ENCODE measurements around the gene KREMEN1. TPM values are rescaled to one million over a fixed set of nuclear protein-coding genes. Genes with fewer than 3 reads are reported as not detected.

KREMEN1 gene
- polyA plus RNA-seq, 3 donors from 2014 or later = not detected

DNA sequence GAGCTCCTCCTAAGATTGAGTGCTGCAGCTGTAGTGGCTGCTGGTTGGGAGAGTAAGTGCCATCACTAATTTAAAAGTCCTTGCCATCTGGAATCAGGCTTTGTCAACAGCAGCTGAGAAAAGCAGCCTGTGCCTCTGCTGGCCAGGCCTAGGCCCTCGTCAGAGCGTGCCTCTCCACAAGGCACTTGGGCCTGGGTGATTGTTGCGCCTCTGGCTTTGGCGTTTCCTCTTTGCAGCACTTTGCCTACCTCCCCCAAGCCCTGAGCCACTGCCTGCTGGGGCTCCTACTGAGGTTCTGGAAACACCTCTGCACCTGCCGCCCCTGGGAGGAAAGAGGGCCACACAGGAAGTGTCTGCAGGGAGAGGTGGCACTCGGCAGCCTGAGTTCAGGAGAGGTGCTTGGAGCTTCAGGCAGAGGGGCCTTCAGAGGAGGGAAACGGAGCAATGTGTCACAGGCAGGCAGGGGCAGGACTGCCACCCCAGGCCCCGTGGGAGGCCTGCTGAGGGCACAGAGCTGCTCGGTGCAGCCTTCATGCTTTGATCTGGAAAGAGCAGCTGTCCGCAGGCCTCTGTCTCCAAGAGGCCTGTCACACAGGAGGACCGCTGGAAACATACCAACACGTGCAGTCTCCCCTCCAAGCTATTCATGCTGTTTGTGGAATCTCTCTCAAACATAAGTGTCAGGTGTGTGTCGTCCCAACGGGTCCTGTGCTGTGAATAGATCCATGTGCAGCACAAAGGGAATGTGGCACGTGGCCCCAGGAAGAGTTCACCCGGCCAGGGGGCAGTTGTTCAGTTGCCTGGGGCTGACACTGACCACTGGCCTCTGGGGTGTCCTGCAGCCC lies 71.3 kb downstream of the KREMEN1 start:
- no peak for DNase-seq
- Mint-ChIP-seq H3K9me3 (no peaks in the 10 kb centered on the region), H3K27me3 (ENCODE audit: low read depth in 3 of 3) (peaks cover 2 to 8% (median 5%) of the 10 kb centered on the region in 3 donors), H3K4me3 (no peak overlapping the region), H3K27ac (peak overlapping the region in 1 of 6 donors; percentile 6), H3K36me3 (no peaks in the 10 kb centered on the region), H3K4me1 (no peaks in the 10 kb centered on the region)

- Mint-ChIP-seq H3K36me3 (no peaks in the 10 kb centered on the region), H3K27me3 (ENCODE audit: low read depth in 3 of 3) (peaks cover 2 to 8% (median 2%) of the 10 kb centered on the region in 3 donors), H3K4me1 (no peaks in the 10 kb centered on the region), H3K9me3 (no peaks in the 10 kb centered on the region), H3K4me3 (no peak overlapping the region), H3K27ac (peak overlapping the region in 1 of 6 donors; percentile 6)
- no peak for DNase-seq
Observed at GRCh38 chr22:29144786-29145160, 71.9 kb downstream of the KREMEN1 start.

DNA sequence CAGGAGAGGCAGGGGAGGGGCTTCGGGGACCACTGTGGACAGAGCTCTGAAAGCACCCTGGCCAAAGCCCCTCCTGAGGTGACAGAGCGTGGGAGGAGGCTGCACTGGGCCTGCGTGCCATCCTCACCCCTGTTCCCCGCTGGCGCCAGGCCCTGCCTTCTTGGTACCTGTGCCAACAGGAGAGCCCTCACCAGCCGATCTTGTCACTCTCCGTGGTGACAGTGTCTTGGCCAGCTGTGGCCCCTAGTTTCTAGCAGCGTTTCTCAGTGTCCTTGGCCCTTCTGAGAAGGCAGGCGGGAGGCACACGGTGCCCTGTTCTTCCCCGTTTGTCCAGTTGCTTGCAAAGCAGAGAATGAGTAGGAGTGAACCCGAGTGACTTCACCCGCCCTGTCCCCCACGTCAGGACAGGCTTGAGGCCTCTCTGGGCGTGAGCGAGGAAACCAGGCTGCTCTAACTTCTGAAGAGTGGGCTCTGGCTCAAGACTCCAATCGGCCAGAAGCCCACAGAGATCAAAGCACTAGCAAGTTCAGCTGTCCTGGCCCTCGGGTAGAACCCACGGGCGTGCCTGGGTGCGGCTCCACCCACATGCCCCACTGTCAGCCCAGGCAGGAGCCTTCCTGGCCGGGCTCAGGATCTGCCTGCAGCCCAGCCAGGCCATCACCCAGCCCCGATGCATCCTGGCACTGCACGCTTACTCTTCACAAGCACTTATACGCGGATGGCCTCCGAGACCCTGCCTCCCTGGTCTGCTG lies 72.7 kb downstream of the KREMEN1 start:
- Mint-ChIP-seq H3K4me3 (no peak overlapping the region), H3K4me1 (no peaks in the 10 kb centered on the region), H3K36me3 (no peaks in the 10 kb centered on the region), H3K27ac (no peak overlapping the region), H3K27me3 (ENCODE audit: low read depth in 3 of 3) (peaks cover 2 to 8% (median 2%) of the 10 kb centered on the region in 3 donors), H3K9me3 (no peaks in the 10 kb centered on the region)
- DNase-seq = no peak

DNA sequence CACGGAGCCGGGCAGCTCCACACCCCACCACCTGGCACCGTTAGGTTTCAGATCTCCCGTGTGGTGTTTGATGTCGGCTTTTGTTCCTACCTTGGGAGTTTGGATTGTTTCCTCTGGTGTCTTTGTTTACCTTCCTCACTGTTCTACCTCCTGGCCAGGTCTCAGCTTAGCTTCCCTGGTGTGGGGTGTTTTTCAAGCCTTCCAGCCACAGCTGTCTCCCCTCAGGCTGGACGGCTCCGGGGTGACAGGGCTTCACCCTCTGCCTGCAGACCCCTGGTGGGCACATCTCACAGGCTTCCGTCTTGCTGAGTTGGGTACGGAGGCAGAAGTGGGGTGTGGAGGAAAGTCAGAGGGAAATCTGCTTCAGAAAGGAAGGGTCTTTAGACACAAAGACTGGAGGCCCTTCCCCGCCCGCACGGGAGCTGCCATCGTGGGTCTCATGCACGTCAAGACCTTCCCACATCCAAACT lies 73.3 kb downstream of the KREMEN1 start:
- no peak for DNase-seq
- Mint-ChIP-seq H3K27me3 (ENCODE audit: low read depth in 3 of 3) (peaks cover 2 to 4% (median 2%) of the 10 kb centered on the region in 3 donors), H3K27ac (no peak overlapping the region), H3K9me3 (no peaks in the 10 kb centered on the region), H3K4me3 (no peak overlapping the region), H3K36me3 (no peaks in the 10 kb centered on the region), H3K4me1 (no peaks in the 10 kb centered on the region)

DNA sequence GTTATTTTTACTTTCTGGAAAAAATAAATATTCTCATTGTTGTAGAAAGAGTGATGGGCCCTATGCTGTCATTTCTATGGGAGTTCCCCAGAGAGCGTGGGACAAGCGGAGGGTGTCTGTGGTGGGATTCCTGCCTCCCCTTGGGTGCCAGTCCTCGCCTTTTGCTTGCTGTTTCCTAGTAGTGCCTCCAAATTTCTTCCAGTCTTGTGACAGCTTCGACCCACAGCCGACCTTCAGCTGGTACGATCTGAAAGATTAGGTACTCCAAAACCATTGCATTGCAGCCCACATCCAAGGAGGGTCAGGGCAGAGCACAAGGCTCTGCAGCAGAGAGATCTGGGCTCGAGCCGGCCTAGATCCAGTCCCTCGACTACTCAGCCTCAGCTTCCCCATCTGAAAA lies 73.9 kb downstream of the KREMEN1 start:
- DNase-seq = no peak
- no peak overlapping the region for H3K4me3 Mint-ChIP-seq
- no peaks in the 10 kb centered on the region for H3K36me3 Mint-ChIP-seq
- no peaks in the 10 kb centered on the region for H3K9me3 Mint-ChIP-seq
- peaks cover 0 to 4% (median 2%) of the 10 kb centered on the region in 3 donors for H3K27me3 Mint-ChIP-seq (ENCODE audit: low read depth in 3 of 3)
- no peak overlapping the region for H3K27ac Mint-ChIP-seq
- H3K4me1 Mint-ChIP-seq = no peaks in the 10 kb centered on the region

DNA sequence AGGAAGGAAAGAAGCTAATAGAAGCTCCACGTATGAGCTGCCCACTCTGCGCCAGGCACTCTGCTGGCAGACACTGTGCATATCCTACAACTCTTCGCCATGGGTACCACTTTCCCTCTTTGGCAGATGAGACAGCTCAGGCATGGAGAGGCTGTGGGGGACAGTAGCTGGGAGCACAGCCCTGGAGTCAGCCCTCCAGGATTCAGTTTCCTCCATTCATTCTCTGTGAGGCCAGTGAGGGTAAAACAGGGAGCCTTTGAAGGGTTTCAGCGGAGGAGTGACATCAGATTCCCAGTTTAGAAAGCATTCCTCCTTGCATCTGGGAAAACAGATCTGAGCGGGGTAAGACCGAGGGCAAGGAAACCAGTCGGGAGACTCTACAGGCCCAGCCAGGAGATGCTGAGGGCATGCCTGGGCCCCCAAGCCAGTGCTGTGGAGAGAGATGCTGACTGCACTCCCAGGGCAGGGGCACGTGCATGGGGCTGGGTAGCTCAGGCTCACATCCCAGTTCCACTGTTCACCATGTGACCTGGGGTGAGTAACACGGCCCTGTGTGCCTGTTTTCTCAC lies 74.6 kb downstream of the KREMEN1 start:
- H3K27ac Mint-ChIP-seq = no peak overlapping the region
- peaks cover 0 to 3% (median 2%) of the 10 kb centered on the region in 3 donors for H3K27me3 Mint-ChIP-seq (ENCODE audit: low read depth in 3 of 3)
- H3K4me3 Mint-ChIP-seq = no peak overlapping the region
- H3K36me3 Mint-ChIP-seq = no peaks in the 10 kb centered on the region
- no peak for DNase-seq
- H3K4me1 Mint-ChIP-seq = no peaks in the 10 kb centered on the region
- H3K9me3 Mint-ChIP-seq = no peaks in the 10 kb centered on the region

DNA sequence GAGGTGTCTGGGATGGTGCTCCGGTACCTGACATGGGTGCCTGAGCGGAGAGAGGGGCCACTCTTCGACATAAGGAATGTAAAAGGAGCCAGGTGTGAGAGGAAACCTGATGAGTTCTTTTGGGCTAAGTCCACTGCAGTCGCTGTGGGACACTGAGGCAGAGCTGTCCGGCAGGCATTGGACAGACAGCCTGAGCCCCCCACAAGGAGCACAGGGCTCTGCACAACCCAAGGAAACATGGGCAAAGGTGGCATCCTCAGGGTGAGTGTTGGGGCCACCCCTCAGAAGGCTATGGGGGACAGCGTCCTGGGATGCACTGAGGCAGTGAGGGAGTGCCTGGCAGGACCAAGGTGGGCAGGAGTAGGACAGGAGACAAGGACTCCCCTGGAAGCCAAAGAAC lies 75.2 kb downstream of the KREMEN1 start:
- Mint-ChIP-seq H3K27ac (no peak overlapping the region), H3K4me1 (no peaks in the 10 kb centered on the region), H3K4me3 (no peak overlapping the region), H3K27me3 (ENCODE audit: low read depth in 3 of 3) (peaks cover 2 to 3% (median 3%) of the 10 kb centered on the region in 3 donors), H3K9me3 (no peaks in the 10 kb centered on the region), H3K36me3 (no peaks in the 10 kb centered on the region)
- DNase-seq = no peak

- Mint-ChIP-seq H3K27ac (no peak overlapping the region), H3K27me3 (ENCODE audit: low read depth in 3 of 3) (peaks cover 5 to 6% (median 6%) of the 10 kb centered on the region in 3 donors), H3K4me3 (no peak overlapping the region), H3K9me3 (no peaks in the 10 kb centered on the region), H3K4me1 (no peaks in the 10 kb centered on the region), H3K36me3 (no peaks in the 10 kb centered on the region)
- DNase-seq = no peak
Observed at GRCh38 chr22:29148826-29149225, 76.0 kb downstream of the KREMEN1 start.

- Mint-ChIP-seq H3K27me3 (ENCODE audit: low read depth in 3 of 3) (peaks cover 9 to 10% (median 9%) of the 10 kb centered on the region in 3 donors), H3K4me3 (no peak overlapping the region), H3K27ac (no peak overlapping the region), H3K9me3 (no peaks in the 10 kb centered on the region), H3K4me1 (peaks cover 5 to 6% of the 10 kb centered on the region in 2 donors), H3K36me3 (no peaks in the 10 kb centered on the region)
- no peak for DNase-seq
Observed at GRCh38 chr22:29149841-29150555, 77.2 kb downstream of the KREMEN1 start.

DNA sequence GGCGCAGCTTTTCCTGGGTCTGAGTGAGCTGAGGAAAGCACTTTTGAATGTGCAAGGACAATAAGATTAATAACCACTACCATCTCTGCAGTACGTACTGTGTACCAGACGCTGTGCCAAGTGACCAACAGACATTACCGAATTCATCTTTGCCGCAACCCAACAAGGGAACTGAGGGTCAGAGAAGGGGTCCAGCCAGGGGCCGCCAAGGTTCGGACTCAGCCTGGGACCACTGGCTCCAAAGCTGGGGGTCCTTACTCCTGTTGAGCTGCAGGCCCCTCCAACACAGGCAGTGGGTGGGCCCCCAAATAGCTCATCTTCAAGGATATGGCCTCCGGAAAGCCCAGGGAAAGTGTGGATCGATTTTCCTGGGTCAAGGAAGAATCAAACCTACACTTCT lies 77.9 kb downstream of the KREMEN1 start:
- peaks cover 5 to 7% of the 10 kb centered on the region in 2 donors for H3K4me1 Mint-ChIP-seq
- H3K9me3 Mint-ChIP-seq = no peaks in the 10 kb centered on the region
- no peak overlapping the region for H3K27ac Mint-ChIP-seq
- peaks cover 9 to 12% (median 10%) of the 10 kb centered on the region in 3 donors for H3K27me3 Mint-ChIP-seq (ENCODE audit: low read depth in 3 of 3)
- no peak overlapping the region for H3K4me3 Mint-ChIP-seq
- no peak for DNase-seq
- H3K36me3 Mint-ChIP-seq = no peaks in the 10 kb centered on the region

- H3K4me3 Mint-ChIP-seq = no peak overlapping the region
- DNase-seq = no peak
- H3K4me1 Mint-ChIP-seq = peaks cover 5 to 7% of the 10 kb centered on the region in 2 donors
- H3K9me3 Mint-ChIP-seq = no peaks in the 10 kb centered on the region
- no peaks in the 10 kb centered on the region for H3K36me3 Mint-ChIP-seq
- H3K27me3 Mint-ChIP-seq (ENCODE audit: low read depth in 3 of 3) = peaks cover 9 to 16% (median 10%) of the 10 kb centered on the region in 3 donors
- no peak overlapping the region for H3K27ac Mint-ChIP-seq
Observed at GRCh38 chr22:29151316-29151715, 78.5 kb downstream of the KREMEN1 start.

DNA sequence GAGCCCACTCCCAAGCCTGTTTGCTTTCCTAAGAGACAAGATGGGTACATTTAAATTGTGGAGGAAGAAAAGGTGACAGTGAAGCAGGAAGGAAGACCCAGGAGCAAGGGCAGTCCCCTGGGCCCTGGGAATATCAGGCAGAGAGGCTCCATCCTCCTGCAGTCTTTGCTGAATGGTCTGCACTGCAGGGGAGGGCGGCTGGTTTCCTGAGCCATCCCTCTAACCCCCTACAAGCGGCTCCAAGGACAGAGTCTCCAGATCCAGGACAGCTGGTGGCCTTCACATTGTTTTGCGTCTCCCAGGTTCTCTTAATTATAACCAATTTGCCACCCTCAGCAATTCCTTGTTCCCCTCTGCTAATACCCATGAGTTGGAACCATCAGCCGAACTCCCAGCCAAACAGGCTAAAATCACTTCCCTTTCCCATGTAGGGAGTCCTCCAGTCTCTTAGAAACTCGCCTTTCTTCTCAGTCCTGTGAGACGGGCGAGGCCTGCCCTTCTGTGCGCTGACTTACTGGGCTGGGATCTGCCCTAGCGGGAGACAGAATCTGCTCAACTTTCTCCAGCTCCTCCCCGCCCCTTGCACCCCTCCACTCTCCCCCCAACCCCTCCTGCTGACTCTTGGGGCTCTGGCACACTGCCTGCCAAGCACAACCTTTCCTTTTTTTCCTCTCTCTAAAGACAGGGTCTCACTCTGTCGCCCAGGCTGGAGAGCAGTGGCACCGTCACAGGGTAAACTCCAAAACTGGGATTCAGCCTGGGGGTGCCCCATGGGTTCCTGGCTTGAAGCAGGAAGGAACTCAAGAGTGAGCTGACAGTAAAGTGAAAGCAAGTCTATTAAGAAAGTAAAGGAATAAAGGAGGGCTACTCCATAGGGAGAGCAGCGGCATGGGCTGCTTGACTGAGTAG lies 79.5 kb downstream of the KREMEN1 start:
- Mint-ChIP-seq H3K27me3 (ENCODE audit: low read depth in 3 of 3) (peaks cover 10 to 16% (median 10%) of the 10 kb centered on the region in 3 donors), H3K9me3 (no peaks in the 10 kb centered on the region), H3K4me1 (peaks cover 5 to 7% of the 10 kb centered on the region in 2 donors), H3K4me3 (no peak overlapping the region), H3K27ac (no peak overlapping the region), H3K36me3 (no peaks in the 10 kb centered on the region)
- DNase-seq = no peak

Measured in immature natural killer cell (primary cell).